Panc1 (cell line): ENCODE measurements around the gene PRF1. TPM values are rescaled to one million over a fixed set of nuclear protein-coding genes. Genes with fewer than 3 reads are reported as not detected.

Source experiments
- ATAC-seq: fragments of 200-7000 bp; cut with Tn5 transposase; 2 replicates; pipeline ENCODE4 v1.9.1; 2020; ENCODE audit warnings: mild to moderate bottlenecking, moderate library complexity
- BruUV-seq: library from RNA; stranded (reverse); fragments of 400-500 nt; replicated peaks from 2 replicates; lab custom pipeline; 2021; lab: Mats Ljungman, UMichigan
- CTCF ChIA-PET: fragments of 300-600 bp; sonication (Branson Sonifier 250); formaldehyde crosslinking; loops from one replicate; lab custom pipeline; 2022; ENCODE audit warnings: antibody characterized with exemption; lab: Charles Lee
- POLR2A ChIA-PET: fragments of 300-600 bp; sonication (Branson Sonifier 250); formaldehyde crosslinking; loops from one replicate; lab custom pipeline; 2022; ENCODE audit warnings: antibody characterized with exemption; lab: Charles Lee
- DNase-seq: peaks from one replicate; pipeline ENCODE4 v3.0.0-alpha.2; 2010; ENCODE audit warnings: low read depth, low spot score
- H3K27ac ChIP-seq: 2 replicates; pipeline ENCODE4 v1.5.1; 2011; ENCODE audit warnings: mild to moderate bottlenecking, low read length, inconsistent platforms
- H3K27me3 ChIP-seq: fragments of 200-500 bp; sonication (Bioruptor generic); 2 replicates; pipeline ENCODE4 v1.6.0; 2014; ENCODE audit warnings: low read length, inconsistent platforms; ENCODE audit not compliant: control insufficient read depth, insufficient read depth
- H3K36me3 ChIP-seq: fragments of 200-500 bp; sonication (Bioruptor generic); 2 replicates; pipeline ENCODE4 v1.5.1; 2014; ENCODE audit warnings: inconsistent platforms, mild to moderate bottlenecking, low read length, moderate library complexity; ENCODE audit not compliant: control insufficient read depth, insufficient read depth
- H3K4me1 ChIP-seq: 2 replicates; pipeline ENCODE4 v1.5.1; 2011; ENCODE audit warnings: inconsistent platforms, mild to moderate bottlenecking, low read length, moderate library complexity; ENCODE audit not compliant: control insufficient read depth, insufficient read depth
- H3K4me3 ChIP-seq, 2 experiments: 2 replicates each; pipeline ENCODE4 v1.5.1; 2011 to 2012; ENCODE audit warnings: low read depth in 2 of 2, low read length in 2 of 2, mild to moderate bottlenecking in 2 of 2, inconsistent platforms in 1 of 2, moderate library complexity in 1 of 2
- H3K9me3 ChIP-seq: fragments of 200-500 bp; sonication (Bioruptor generic); 2 replicates; pipeline ENCODE4 v1.5.1; 2014; ENCODE audit warnings: low read depth, mild to moderate bottlenecking, inconsistent platforms, low read length, moderate library complexity; ENCODE audit not compliant: control insufficient read depth, insufficient read depth
- POLR2AphosphoS5 ChIP-seq: IDR thresholded peaks from 2 replicates; pipeline ENCODE4 v1.6.1; 2012; ENCODE audit warnings: mild to moderate bottlenecking, low read depth, low read length, moderate library complexity
- SIN3A ChIP-seq: IDR thresholded peaks from 2 replicates; pipeline ENCODE4 v1.6.1; 2012; ENCODE audit warnings: low read depth, mild to moderate bottlenecking, low read length, moderate library complexity, borderline replicate concordance; ENCODE audit not compliant: insufficient read depth
- TCF7L2 ChIP-seq: IDR thresholded peaks from 2 replicates; pipeline ENCODE4 v1.6.1; 2011; ENCODE audit warnings: mild to moderate bottlenecking, low read depth, low read length, inconsistent platforms
- in situ Hi-C: cut with HindIII; loops from 2 replicates; pipeline ENCODE4 v1.10.0; 2016; ENCODE audit warnings: low sequenced_read_pairs, low pct_unique_long_range_greater_than_20kb
- intact Hi-C: fragments of 100-400 bp; cut with micrococcal nuclease; formaldehyde crosslinking; loops from one replicate; pipeline ENCODE4 v1.10.0; 2022; ENCODE audit not compliant: unreplicated experiment
- total RNA-seq: library from RNA; stranded (reverse); gene quantifications from one replicate; pipeline ENCODE4 v1.2.1, GENCODE V29; 2021; ENCODE audit not compliant: unreplicated experiment
- TF ChIP-seq, protein P1 (sequence below): fragments of 450-650 bp; IDR thresholded peaks from 2 replicates; pipeline ENCODE4 v1.5.1; 2017; ENCODE audit warnings: mild to moderate bottlenecking
- TF ChIP-seq, protein P2 (sequence below), 2 experiments: IDR thresholded peaks; 2 replicates each; pipeline ENCODE4 v1.6.1; 2011 to 2012; ENCODE audit warnings: low read depth in 2 of 2, control low read depth in 1 of 2, low read length in 1 of 2, mild to moderate bottlenecking in 1 of 2, moderate library complexity in 1 of 2; ENCODE audit not compliant: insufficient read depth in 1 of 2

The PRF1 gene
- total RNA-seq, 1 experiment from 2014 or later, result not detected

DNA sequence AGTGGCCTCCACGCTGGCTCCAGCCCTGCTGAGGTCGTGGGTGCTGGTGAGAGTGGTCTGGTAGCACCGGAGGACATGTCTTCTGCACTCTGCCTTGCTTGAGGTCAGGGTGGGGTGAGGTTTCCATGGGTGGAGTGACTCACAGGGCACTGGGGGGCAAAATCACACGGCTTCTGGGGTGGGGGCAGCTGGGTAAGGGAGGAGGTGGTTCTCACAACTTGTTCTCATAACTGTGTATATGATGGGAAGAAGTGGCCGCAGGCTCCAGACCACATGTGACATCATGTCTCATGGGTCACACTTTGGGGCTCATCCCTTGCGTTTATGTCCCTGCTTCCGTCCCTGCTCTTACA lies 884 bp upstream of the PRF1 start:
- DNase-seq, result no peak
- Histone ChIP-seq H3K9me3 (no peaks in the 10 kb centered on the region), H3K4me3 (no peak overlapping the region), H3K27ac (no peak overlapping the region), H3K27me3 (no peaks in the 10 kb centered on the region), H3K36me3 (no peaks in the 10 kb centered on the region), H3K4me1 (no peaks in the 10 kb centered on the region)
- no TSS peak for BruUV-seq
- no peak for TF ChIP-seq SIN3A
- TF ChIP-seq, protein P1, sequence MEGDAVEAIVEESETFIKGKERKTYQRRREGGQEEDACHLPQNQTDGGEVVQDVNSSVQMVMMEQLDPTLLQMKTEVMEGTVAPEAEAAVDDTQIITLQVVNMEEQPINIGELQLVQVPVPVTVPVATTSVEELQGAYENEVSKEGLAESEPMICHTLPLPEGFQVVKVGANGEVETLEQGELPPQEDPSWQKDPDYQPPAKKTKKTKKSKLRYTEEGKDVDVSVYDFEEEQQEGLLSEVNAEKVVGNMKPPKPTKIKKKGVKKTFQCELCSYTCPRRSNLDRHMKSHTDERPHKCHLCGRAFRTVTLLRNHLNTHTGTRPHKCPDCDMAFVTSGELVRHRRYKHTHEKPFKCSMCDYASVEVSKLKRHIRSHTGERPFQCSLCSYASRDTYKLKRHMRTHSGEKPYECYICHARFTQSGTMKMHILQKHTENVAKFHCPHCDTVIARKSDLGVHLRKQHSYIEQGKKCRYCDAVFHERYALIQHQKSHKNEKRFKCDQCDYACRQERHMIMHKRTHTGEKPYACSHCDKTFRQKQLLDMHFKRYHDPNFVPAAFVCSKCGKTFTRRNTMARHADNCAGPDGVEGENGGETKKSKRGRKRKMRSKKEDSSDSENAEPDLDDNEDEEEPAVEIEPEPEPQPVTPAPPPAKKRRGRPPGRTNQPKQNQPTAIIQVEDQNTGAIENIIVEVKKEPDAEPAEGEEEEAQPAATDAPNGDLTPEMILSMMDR, result no peak
- no peak for TF ChIP-seq TCF7L2
- TF ChIP-seq POLR2AphosphoS5, result no peak
- TF ChIP-seq, protein P2, sequence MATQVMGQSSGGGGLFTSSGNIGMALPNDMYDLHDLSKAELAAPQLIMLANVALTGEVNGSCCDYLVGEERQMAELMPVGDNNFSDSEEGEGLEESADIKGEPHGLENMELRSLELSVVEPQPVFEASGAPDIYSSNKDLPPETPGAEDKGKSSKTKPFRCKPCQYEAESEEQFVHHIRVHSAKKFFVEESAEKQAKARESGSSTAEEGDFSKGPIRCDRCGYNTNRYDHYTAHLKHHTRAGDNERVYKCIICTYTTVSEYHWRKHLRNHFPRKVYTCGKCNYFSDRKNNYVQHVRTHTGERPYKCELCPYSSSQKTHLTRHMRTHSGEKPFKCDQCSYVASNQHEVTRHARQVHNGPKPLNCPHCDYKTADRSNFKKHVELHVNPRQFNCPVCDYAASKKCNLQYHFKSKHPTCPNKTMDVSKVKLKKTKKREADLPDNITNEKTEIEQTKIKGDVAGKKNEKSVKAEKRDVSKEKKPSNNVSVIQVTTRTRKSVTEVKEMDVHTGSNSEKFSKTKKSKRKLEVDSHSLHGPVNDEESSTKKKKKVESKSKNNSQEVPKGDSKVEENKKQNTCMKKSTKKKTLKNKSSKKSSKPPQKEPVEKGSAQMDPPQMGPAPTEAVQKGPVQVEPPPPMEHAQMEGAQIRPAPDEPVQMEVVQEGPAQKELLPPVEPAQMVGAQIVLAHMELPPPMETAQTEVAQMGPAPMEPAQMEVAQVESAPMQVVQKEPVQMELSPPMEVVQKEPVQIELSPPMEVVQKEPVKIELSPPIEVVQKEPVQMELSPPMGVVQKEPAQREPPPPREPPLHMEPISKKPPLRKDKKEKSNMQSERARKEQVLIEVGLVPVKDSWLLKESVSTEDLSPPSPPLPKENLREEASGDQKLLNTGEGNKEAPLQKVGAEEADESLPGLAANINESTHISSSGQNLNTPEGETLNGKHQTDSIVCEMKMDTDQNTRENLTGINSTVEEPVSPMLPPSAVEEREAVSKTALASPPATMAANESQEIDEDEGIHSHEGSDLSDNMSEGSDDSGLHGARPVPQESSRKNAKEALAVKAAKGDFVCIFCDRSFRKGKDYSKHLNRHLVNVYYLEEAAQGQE (IDR thresholded peaks at IDR 0.05; ENCODE audit: insufficient read depth in 1 of 2, low read depth in 2 of 2, low read length in 1 of 2), result no peak
- ChIA-PET CTCF (no interaction called here), POLR2A (no interaction called here)
- intact Hi-C loops (no loop called here), in situ Hi-C loops (no loop called here)
- no peak for ATAC-seq

DNA sequence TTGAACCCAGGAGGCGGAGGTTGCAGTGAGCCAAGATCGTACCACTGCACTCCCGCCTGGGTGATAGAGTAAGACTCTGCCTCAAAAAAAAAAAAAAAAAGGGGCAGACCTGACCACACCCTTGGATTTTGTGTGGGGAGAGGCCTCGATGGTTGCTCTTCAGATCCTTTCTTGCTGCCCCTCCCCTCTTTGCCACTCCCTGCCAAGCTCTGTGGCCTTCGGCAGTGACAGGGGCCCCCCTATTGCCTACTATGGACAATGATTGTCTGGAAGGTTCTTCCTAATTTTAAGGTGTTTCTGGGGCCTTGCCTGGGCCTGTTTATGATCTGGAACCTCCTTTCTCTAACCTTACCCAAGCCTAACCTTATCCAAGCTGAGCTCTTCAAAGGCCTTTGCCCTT lies 795 bp downstream of the PRF1 start:
- CTCF ChIA-PET, result interaction anchor here (0.6 kb wide), 1 partner anchor 428 kb away, joined by 4 read pairs; no protein-coding TSS in a partner anchor
- no peak for DNase-seq
- Histone ChIP-seq H3K9me3 (no peaks in the 10 kb centered on the region), H3K4me3 (no peak overlapping the region), H3K36me3 (no peaks in the 10 kb centered on the region), H3K27me3 (no peaks in the 10 kb centered on the region), H3K27ac (no peak overlapping the region), H3K4me1 (no peaks in the 10 kb centered on the region)
- intact Hi-C loops, result no loop called here
- POLR2A ChIA-PET, result no interaction called here
- TF ChIP-seq, protein P1, result no peak
- no peak for TF ChIP-seq TCF7L2
- no peak for TF ChIP-seq POLR2AphosphoS5
- TF ChIP-seq, protein P2 (IDR thresholded peaks at IDR 0.05; ENCODE audit: insufficient read depth in 1 of 2, low read depth in 2 of 2, low read length in 1 of 2), result no peak
- no peak for TF ChIP-seq SIN3A
- no TSS peak for BruUV-seq
- ATAC-seq, result no peak
- in situ Hi-C loops, result no loop called here
